Measurements from ENCODE around the gene MICB.
"Not testable (repeated sequence)": the region's sequence is repeated elsewhere in the genome, so short reads cannot be mapped to it uniquely, and the experiment has no call there.

The MICB gene

DNA sequence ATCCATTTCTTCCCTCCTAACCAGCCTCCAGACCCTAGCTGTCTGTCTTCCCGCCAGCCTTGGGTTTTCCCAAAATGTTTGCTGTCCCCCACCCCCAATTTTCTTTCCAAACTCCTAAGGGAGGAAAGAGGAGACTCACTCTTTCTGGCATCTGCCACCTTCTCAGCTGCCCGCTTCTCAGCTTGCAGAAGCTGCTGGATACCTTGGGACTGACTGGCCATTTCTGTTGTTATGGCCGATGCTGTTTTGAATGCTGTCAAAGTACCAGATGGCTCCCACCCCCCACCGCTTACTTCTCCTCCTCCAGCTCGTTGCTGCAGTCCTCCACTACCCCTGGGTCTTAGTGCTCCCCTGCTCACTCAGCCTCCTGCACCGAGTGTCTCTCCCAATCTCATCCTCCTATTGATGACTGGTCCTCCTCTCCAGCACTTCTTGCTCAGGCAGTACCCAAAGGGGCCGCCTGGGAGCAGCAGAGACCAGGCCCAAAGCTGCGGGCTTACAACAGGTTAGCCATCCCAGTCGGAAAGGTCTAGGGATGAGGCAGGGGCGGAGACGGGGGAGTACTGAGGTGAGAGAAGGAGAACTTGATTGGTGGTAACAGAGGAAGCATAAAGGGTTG, 48.5 kb downstream of the MICB start, which contains the start of gene ATP6V1G2:
Gene ATP6V1G2, minus strand, starts transcription at position 270 of the 619 bp plus-strand sequence. Its CDS starts 49 bp downstream, at position 221.
- DNase-seq (ENCODE audit: extremely low read depth, low read depth), result peak; percentile 81
- TF ChIP-seq, protein P1, sequence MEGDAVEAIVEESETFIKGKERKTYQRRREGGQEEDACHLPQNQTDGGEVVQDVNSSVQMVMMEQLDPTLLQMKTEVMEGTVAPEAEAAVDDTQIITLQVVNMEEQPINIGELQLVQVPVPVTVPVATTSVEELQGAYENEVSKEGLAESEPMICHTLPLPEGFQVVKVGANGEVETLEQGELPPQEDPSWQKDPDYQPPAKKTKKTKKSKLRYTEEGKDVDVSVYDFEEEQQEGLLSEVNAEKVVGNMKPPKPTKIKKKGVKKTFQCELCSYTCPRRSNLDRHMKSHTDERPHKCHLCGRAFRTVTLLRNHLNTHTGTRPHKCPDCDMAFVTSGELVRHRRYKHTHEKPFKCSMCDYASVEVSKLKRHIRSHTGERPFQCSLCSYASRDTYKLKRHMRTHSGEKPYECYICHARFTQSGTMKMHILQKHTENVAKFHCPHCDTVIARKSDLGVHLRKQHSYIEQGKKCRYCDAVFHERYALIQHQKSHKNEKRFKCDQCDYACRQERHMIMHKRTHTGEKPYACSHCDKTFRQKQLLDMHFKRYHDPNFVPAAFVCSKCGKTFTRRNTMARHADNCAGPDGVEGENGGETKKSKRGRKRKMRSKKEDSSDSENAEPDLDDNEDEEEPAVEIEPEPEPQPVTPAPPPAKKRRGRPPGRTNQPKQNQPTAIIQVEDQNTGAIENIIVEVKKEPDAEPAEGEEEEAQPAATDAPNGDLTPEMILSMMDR (IDR thresholded peaks at IDR 0.05; ENCODE audit: low read depth, low read length), result peak; percentile 99

DNA sequence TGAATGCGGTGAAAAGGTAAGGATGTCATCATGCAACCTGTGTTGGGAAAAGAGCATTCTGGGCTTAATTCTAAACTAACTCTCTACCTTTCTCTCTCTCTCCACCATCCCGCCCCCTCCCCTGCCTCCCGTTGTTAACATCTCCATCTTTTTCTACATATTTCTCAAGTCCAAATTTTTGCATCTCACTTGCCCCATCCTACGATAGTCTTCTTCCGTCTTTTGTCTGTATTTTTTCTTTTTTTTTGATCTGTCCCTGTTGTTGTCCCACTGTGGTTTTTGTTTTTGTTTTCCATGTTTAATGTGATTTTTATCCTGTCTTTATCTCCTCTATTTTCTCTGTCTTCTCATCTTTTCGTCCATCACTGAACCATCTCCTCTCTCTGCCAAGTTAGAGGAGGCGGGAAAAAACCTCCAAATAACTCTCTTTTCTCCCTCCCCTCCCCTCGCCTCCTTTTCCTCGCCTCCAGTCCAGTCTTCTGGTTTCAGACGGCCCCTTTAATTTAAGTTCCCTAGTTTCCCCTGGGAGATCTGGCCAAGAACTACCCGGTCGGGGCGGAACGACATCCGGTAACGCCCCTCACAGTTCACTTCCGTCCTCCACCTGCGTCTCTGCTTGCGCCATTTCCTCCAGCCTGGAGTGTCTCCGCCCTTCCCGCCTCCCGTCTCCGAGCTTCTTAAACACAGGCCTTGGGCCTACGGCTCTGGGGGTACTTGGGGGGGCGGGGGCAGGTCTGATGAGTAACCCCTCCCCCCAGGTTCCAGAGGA, 49.2 kb downstream of the MICB start, which contains the start of gene NFKBIL1:
Gene NFKBIL1, plus strand, starts transcription at position 651 of the 769 bp plus-strand sequence. Its CDS starts 87 bp downstream, at position 738.
- TF ChIP-seq, protein P1 (IDR thresholded peaks at IDR 0.05; ENCODE audit: low read depth, low read length), result no peak

DNA sequence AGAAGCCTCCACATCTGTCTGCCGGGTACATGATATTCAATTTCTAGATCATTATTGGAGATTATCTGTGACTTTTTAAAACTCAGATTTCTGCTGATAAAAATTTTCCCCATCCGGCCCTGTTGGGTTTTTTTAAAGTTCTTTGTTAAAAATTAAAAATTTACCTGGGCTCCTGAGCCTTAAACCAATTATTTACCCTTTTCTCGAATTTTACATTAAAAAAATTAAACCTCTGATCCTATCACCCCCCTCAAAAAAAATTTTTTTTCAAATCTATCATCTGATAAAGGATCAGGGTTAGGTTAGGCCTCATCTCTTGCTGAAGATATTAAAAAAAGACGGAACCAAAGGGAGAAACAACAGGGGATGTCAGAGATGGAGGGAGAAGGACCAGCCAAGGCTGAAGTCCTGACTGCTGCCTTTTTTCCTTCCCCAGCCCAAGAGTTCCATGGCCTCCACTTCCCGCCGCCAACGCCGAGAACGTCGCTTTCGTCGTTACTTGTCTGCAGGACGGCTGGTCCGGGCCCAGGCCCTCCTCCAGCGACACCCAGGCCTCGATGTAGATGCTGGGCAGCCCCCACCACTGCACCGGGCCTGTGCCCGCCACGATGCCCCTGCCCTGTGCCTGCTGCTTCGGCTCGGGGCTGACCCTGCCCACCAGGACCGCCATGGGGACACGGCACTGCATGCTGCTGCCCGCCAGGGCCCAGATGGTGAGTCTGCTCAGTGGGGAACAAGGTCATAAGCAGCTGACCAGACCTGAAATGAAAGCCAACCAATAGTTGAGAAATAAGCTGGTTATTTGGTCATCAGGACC, 50.0 kb downstream of the MICB start:
- TF ChIP-seq, protein P1 (IDR thresholded peaks at IDR 0.05; ENCODE audit: low read depth, low read length), result no peak
- DNase-seq (ENCODE audit: extremely low read depth, low read depth), result no peak

More for the DNA sequence above, 49.2 kb downstream of the MICB start, which contains the start of gene NFKBIL1:
- peak; percentile 95 for DNase-seq (ENCODE audit: extremely low read depth, low read depth)

DNA sequence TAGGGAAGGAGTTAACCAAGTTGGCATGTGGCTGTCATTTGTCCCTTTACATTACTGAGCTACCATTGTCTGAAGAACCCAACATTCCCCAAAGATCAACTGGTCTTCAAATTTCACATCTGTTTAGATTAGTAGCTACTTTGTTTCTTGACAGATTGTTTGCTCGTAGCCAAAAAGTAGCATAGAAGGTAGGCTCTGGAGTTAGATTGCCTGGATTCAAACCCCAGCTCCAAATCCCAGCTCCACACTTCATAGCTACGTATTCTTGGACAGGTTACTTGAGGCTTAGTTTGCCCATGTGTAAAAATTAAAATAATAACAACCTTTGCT, 50.6 kb downstream of the MICB start:
- TF ChIP-seq, protein P1 (IDR thresholded peaks at IDR 0.05; ENCODE audit: low read depth, low read length), result no peak
- DNase-seq (ENCODE audit: extremely low read depth, low read depth), result no peak

DNA sequence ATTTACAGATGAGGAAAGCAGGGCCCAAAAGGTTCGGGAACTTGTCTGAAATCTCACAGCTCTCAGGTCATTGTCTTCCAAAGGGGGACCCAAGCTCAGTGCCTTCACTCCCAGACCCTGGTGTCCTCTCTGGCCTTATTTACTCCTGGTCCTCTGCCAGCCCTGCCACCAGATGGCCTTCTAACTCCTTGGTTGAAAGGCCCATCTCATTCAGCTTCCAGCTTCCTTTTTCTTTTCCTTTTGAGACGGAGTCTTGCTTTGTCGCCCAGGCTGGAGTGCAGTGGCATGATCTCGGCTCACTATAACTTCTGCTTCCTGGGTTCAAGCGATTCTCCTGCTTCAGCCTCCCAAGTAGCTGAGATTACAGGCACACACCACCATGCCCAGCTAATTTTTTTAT, 53.4 kb downstream of the MICB start:
- TF ChIP-seq, protein P1 (IDR thresholded peaks at IDR 0.05; ENCODE audit: low read depth, low read length), result peak; percentile 13
- not testable (repeated sequence) for DNase-seq (ENCODE audit: extremely low read depth, low read depth)

DNA sequence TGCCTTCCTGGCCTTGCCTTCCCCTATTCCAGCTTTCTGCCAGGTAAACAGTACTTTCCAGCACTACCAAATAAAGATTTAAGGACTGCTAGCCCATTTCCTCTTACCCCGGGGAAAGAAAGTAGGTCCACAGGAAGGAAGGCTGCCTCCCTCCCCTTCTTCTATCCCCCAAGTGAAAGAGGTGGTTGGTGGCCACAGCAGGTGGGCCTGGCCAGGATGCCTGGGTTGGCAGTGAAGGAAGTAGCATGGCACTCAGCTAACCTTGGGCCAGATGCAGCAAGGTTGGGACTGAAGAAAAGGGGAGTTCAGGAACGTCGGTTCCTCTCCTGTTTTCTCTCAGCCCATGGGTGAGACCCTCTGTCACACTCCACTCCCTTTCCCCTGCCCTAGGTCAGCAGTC, 58.4 kb downstream of the MICB start:
- TF ChIP-seq, protein P1 (IDR thresholded peaks at IDR 0.05; ENCODE audit: low read depth, low read length), result no peak

More for the DNA sequence above, 58.4 kb downstream of the MICB start:
- no peak for DNase-seq (ENCODE audit: extremely low read depth, low read depth)

All from AG09319 (cell line).